GM18505 (cell line): ENCODE data around the gene TNRC6B.

Experiments
- ATAC-seq: cut with Tn5 transposase; IDR thresholded peaks from one replicate; pipeline ENCODE4 v1.9.1; 2021; ENCODE audit not compliant: unreplicated experiment
- POLR2A ChIP-seq: IDR thresholded peaks from 4 replicates; pipeline ENCODE4 v1.6.1; 2011; ENCODE audit warnings: borderline replicate concordance; ENCODE audit not compliant: insufficient read depth, insufficient read length; ENCODE audit errors: extremely low read depth

Gene TNRC6B

DNA sequence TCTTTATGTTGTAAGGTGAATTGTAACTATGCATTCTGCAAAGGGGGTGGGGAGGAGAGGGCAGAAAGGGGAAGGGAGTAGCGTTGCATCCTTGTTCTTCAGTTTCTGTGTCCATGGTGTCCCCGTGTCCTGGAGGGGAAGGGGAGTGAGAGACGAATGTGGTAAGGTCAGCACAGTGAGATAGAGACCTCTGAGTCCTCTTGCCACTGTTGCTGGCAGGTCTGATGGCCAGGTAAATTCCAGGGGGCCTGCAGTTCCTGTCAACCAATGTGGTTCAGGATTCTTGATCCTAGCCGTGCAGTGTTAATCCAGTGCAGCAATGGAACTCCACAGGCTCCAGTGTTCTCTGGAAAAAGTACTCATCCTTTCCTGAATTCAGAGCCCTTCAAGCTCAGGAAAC lies 154.0 kb downstream of the TNRC6B start:
- no peak for TF ChIP-seq POLR2A
- no peak for ATAC-seq

GRCh38 chr22:40332319-40332781 lies 154.6 kb downstream of the TNRC6B start:
- no peak for ATAC-seq
- no peak for TF ChIP-seq POLR2A

DNA sequence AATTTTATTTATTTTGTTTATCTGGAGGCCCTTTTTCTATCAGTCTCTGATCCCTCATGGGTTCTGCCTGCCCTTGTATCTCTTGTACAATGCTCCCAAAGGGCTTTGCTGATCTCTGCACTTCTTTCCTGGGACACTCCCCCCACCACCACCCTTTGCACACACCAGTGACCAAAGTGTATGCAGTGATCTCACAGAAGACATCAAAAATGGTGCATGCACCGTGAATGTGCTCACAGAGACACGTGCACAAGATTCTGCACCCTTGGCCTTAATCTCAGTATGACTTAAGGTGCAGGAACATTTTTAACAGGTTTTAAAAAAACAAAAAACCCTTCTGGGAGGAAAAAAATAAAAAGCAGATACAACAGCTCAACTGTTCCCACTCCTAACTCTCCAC lies 156.3 kb downstream of the TNRC6B start:
- TF ChIP-seq POLR2A: no peak
- ATAC-seq: no peak

GRCh38 chr22:40334899-40335298 lies 157.2 kb downstream of the TNRC6B start:
- ATAC-seq: no peak
- no peak for TF ChIP-seq POLR2A

DNA sequence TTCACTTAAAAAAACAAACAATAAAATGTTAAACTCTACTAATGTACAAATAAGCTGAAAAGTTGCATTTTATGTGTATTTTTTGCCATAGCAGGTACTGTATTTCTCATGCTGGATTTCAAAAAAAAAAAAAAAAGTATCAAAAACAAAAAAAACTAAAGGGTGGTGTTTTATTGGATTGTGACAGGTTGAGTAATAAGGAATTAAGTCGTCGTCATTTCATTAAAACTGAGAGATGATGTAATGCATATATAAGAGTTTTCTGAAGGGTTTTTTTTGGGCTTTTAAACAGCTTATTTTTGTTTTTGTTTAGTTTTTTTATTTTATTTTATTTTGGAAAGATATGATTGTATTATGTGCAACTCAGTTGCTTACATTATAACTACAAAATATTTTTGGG lies 157.6 kb downstream of the TNRC6B start:
- TF ChIP-seq POLR2A: no peak
- no peak for ATAC-seq

DNA sequence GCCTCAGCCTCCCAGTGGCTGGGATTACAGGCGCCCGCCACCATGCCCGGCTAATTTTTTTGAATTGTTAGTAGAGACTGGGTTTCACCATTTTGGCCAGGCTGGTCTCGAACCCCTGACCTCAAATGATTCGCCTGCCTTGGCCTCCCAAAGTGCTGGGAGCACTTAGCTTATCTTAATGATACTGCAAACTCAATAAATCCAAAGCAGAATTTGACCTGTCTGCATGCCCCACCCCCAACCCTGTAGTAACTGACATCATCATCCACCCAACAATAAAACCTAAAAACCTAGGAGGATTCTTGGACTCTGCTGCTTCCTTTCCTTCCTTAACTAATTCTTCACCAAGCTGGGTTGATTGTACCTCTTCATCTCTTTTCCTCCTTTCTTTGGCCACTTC lies 162.3 kb downstream of the TNRC6B start:
- no peak for TF ChIP-seq POLR2A
- ATAC-seq: no peak

DNA sequence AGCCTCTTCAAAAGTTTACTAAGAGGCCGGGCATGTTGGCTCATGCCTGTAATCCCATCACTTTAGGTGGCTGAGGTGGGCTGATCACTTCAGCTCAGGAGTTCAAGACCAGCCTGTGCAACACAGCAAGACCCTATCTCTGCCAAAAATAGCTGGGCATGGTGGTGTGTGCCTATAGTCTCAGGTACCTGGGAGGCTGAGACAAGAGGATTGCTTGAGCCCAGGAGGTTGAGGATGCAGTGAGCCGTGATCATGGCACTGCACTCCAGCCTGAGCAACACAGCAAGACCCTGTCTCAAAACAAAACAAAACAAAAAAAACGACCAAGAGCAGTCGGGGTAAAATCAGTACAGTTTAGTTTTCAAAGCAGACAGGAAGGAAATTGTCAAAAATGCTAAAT lies 163.9 kb downstream of the TNRC6B start:
- TF ChIP-seq POLR2A: no peak
- no peak for ATAC-seq

- no peak for TF ChIP-seq POLR2A
- ATAC-seq: no peak
Measured at GRCh38 chr22:40342521-40342920, 164.8 kb downstream of the TNRC6B start.

DNA sequence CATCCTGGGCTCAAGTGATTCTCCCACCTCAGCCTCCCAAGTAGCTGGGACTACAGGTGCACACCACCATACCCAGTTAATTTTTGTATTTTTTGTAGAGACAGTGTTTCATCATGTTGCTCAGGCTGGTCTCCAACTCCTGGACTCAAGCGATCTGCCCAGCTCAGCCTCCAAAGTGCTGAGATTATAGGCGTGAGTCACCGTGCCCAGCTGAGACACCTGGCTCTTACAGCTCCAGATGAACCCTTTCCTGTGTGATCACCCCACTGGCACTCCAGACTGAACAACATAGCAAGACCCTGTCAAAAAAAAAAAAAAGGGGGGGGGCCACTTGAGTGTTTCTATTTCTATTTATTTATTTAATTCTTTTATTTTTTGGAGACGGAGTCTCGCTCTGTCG lies 167.5 kb downstream of the TNRC6B start:
- no peak for TF ChIP-seq POLR2A

DNA sequence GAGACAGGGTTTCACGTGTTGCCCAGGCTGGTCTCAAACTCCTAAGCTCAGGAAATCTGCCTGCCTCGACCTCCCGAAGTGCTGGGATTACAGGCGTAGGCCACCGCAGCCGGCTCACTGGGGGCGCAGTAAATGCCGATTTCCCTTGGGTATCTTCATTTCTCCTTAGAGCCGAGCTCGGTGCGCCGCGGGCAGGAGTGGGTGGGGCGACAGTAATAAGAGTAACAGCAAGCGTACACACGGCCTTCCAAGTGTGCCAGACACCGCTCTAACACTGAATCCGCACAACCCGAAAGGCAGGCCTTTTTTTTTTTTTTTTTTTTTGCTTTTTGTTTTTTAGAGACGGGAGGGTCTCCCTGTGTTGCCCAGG lies 168.1 kb downstream of the TNRC6B start:
- no peak for TF ChIP-seq POLR2A
- peak; percentile 22 for ATAC-seq

More for the DNA sequence above, 167.5 kb downstream of the TNRC6B start:
- ATAC-seq: no peak

DNA sequence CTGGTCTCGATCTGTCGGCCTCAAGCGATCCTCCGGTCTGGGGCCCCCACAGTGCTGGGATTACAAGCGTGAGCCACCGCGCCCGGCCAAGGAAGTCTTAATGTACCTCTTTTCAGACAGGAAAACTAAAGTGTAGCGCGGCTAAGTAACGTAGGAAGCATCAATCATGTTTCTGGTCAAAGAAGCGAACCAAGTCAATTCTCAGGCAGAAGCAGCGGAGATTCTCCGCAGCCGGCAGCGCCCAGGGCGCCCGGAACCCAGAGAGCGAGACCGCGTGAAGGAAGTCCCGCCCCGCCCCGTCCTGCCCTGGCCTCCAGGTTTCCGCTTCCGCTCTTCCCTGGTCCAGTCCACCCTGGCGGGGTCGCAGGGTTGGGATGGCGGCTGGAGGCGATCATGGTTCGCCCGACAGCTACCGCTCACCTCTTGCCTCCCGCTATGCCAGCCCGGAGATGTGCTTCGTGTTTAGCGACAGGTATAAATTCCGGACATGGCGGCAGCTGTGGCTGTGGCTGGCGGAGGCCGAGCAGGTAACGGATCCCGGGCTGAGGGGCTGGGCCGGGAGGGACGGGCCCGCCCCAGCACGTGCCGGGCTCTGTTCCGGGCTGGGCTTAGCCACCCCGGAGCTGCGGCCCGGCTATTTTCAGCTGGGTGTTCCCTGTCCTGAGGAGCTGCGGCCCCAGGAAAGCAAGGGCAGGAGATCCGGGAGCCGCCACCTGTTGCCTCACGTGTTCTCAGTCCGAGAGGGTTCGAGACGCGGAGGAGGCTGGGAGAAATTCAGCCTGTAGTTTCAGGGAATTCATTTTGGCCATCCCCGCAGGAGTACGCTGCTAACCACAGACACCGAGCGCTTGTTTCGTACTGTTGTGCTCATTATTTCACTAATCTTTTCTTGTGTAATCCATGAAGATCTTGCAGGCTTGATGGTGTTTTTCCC lies 168.7 kb downstream of the TNRC6B start, which contains the start of gene ADSL:
Gene ADSL (plus strand): TSS at position 316 of the 934 bp plus-strand sequence. CDS start 59 bp downstream, at position 375.
- peak; percentile 77 for ATAC-seq
- peak; percentile 98 for TF ChIP-seq POLR2A

- ATAC-seq: no peak
- TF ChIP-seq POLR2A: no peak
Measured at GRCh38 chr22:40347300-40347699, 169.6 kb downstream of the TNRC6B start.

GRCh38 chr22:40348025-40348658 lies 170.4 kb downstream of the TNRC6B start:
- TF ChIP-seq POLR2A: no peak
- ATAC-seq: no peak

- ATAC-seq: no peak
- no peak for TF ChIP-seq POLR2A
Measured at GRCh38 chr22:40352763-40353162, 175.0 kb downstream of the TNRC6B start.
